C1 segment of cervical spinal cord (tissue), 14 donors: ENCODE data around the gene NCKAP5L.

ENCODE experiments used
- DNase-seq, 14 donors: peaks; one replicate each; lab custom pipeline; 2025; lab: John Stamatoyannopoulos, UW

The NCKAP5L gene

GRCh38 chr12:49824416-49824815 is 3.8 kb downstream of the NCKAP5L start:
- DNase-seq = no peak

GRCh38 chr12:49823951-49824350 is 4.3 kb downstream of the NCKAP5L start:
- DNase-seq = no peak

- no peak for DNase-seq
Measured at GRCh38 chr12:49823350-49823749, 4.9 kb downstream of the NCKAP5L start.

- peak in 2 of 14 donors; percentile 8 for DNase-seq
Measured at GRCh38 chr12:49821373-49822287, 6.6 kb downstream of the NCKAP5L start.

GRCh38 chr12:49819786-49820185 is 8.4 kb downstream of the NCKAP5L start:
- no peak for DNase-seq

GRCh38 chr12:49818241-49818895 is 9.8 kb downstream of the NCKAP5L start:
- no peak for DNase-seq

GRCh38 chr12:49813131-49813530 is 15.1 kb downstream of the NCKAP5L start:
- no peak for DNase-seq

- no peak for DNase-seq
Measured at GRCh38 chr12:49811961-49812401, 16.2 kb downstream of the NCKAP5L start.

GRCh38 chr12:49811136-49811535 is 17.1 kb downstream of the NCKAP5L start:
- DNase-seq = no peak

GRCh38 chr12:49809906-49810389 is 18.3 kb downstream of the NCKAP5L start:
- peak in 6 of 14 donors; percentile 19 to 51 (median 46) for DNase-seq

GRCh38 chr12:49809381-49809905 is 18.8 kb downstream of the NCKAP5L start:
- peak in 5 of 14 donors; percentile 20 to 61 (median 36) for DNase-seq

GRCh38 chr12:49808686-49809380 is 19.4 kb downstream of the NCKAP5L start:
- DNase-seq = peak in 9 of 14 donors; percentile 17 to 74 (median 43)

GRCh38 chr12:49807991-49808580 is 20.1 kb downstream of the NCKAP5L start:
- DNase-seq = no peak

- no peak for DNase-seq
Measured at GRCh38 chr12:49806877-49807276, 21.3 kb downstream of the NCKAP5L start.

- no peak for DNase-seq
Measured at GRCh38 chr12:49806321-49806813, 21.8 kb downstream of the NCKAP5L start.

GRCh38 chr12:49805409-49805808 is 22.8 kb downstream of the NCKAP5L start:
- no peak for DNase-seq

GRCh38 chr12:49804821-49805220 is 23.4 kb downstream of the NCKAP5L start:
- DNase-seq = no peak

- DNase-seq = no peak
Measured at GRCh38 chr12:49803693-49804450, 24.3 kb downstream of the NCKAP5L start.

- DNase-seq = no peak
Measured at GRCh38 chr12:49801141-49802063, 26.8 kb downstream of the NCKAP5L start.
